GM18526 (cell line): Measurements from ENCODE around the gene GZF1.

Experiments
- POLR2A ChIP-seq: IDR thresholded peaks from 3 replicates; pipeline ENCODE4 v1.6.1; 2011; ENCODE audit not compliant: insufficient read length; ENCODE audit errors: extremely low read depth

The GZF1 gene

DNA sequence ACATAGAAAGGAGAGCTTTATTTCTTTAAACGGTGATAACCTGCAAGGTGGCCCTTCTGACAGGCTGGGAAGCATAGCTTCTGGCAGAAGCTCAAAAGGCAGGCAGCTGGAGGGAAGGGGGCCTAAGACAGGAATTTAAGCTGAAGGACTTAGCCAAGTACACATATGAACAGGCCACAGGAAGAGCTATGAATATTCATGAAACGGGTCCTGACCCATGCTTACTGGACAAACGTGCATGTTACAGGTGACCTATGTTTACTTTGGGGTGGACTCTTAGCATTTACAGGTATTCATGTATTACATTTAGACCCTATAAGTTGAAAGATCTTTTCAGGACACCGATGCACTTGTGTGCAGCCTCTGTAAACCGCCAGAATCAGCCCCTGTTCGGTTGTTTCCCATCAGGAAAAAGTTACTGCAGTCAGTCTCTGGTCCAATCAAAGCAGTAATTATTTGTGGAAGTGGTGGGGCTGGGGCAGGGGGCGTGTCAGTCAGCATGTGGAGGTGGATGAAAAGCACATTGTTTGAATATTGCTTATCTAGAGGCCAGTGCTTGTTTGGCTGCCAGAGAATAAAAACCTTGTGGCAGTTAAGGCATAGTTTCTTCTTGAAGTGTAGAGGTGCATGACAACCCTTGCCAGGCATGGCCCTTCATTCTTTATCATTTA, 2.9 kb upstream of the GZF1 start:
- TF ChIP-seq POLR2A = no peak

DNA sequence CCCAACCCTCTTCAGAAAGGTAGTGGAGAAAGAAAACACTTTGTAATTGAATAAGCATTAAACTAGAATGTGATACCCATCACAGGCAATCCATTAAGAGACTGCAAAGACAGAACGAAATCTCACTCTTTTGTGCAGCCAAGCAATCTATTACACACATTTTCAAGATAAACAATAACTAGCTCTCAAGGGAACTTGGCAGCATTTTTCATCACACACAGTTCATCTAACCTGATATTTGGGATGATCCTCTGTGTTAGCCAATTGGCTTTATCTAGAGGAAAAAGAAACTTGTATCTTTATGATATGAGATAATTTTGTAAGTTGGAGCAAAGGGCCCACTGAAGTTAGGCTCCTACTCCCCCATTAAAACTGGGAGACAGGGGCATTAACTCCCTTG, 1.5 kb upstream of the GZF1 start:
- no peak for TF ChIP-seq POLR2A

DNA sequence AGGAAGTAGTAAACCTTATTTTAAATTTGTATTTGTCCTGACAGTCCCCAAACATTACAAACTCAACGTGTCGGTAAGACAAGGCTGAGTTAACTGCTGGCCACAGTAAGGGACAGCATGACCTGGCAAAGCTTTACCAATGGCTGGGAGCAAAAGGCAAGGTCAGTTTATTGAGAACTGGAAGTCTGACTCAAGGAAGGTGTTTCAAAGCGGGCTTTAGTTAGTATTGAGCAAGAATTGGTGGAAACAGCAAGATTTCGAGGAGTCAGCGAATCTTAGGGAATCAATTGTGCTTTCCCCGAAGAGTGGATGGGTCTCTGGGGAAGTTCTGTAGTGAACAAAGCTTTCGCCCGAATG, 885 bp upstream of the GZF1 start:
- TF ChIP-seq POLR2A = no peak

DNA sequence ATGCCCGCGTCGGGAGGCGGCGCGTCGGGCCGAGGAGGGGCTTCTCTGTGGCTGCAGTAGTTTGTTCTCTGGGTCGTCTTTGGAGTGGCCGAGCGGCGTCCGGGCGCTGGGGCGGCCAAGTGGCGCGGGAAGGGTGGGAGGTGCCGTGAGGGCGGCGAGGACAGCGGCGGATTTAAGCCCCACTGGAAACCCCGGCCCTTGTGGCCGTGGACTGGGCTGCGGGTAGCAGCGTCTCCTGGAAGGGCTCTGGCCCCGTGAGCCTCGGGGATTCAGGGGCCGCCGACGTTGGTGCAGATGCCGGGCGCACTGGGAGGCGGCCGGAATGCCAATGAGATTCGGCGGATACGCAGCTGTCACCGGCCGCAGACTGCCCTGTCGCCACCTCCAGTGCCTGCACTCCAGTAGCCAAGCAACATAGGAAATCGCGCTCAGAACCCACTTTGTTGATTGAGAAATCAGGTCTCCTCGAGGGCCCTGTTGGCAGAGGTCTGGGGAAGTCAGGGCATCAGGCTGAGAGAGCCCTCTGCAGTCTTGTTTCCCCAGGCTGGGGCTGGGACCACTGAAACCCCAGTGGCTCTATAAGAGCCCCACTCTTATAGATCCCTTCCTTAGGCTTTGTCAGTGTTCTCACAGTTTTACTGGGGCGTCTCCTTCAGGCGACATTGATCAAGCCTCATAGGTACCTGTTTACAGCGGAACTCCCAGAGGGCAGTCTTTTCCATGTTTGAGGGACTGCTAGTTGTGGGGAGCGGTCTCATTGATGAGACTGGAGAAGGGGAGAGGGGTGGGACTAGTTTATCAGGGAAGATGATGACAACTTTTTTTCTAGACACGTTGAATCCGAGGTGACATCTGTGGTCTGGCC, 642 bp downstream of the GZF1 start:
- no peak for TF ChIP-seq POLR2A

DNA sequence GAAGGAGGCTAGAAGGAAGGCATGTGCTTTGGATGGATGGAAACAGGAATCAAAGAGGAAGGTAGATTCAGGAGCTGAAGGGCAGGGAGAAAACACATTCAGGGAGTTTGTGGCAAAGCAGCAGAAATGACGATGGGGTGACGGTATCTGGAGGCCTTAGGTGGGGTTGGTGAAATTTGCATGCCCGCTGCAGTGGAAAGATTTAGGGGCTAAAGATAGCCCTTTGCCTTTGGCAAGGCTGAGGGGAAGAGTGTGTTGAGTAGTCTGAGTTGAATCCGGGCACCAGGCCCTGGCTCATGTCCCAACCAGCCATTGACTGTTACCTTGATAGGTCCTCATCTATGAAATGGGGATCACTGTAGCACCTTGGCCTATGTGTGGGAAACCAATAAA, 1.3 kb downstream of the GZF1 start:
- no peak for TF ChIP-seq POLR2A

DNA sequence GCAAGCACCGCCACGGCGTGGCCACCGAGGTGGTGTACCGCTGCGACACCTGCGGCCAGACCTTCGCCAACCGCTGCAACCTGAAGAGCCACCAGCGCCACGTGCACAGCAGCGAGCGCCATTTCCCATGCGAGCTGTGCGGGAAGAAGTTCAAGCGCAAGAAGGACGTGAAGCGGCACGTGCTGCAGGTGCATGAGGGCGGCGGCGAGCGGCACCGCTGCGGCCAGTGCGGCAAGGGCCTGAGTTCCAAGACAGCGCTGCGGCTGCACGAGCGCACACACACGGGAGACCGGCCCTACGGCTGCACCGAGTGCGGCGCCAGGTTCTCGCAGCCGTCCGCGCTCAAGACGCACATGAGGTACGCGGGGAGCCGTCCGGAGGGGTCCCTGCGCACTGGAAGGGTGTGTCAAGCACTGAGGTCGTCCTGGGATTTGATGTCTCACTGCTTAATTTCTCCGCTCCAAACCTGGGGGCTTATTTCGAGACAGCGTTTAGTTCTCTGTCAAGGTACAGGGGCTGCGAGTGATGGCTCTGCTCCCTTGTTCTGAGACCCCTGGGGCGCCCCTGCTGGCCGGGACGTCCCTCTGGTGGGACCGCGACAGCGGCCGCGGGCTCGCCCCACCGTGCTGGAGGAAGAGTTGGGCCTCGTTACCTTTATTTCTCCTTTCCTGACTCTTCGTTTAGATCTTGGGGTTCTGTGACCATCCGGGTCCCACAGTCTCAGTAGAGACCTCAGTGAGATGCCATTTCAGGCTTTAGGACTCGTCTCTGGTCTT, 3.6 kb downstream of the GZF1 start:
- TF ChIP-seq POLR2A = no peak

DNA sequence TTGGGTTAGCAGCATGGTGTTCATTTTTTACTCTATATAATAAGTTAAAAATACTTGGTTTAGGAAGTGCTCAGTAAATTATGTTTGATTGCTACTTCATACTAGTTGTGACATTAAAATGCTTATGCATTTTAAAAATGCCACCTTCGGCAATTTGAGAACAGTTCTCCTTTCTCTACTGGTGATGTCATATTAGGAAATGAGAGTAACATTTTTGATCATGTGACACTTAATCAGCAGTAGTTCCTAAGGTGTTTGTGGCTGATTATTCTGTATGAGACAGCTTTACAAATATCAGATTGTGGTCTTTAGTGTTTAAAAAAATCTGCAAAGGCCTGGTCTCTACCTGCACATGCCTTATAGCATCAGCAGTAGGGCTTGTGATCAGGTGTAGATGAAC, 4.4 kb downstream of the GZF1 start:
- TF ChIP-seq POLR2A = no peak

DNA sequence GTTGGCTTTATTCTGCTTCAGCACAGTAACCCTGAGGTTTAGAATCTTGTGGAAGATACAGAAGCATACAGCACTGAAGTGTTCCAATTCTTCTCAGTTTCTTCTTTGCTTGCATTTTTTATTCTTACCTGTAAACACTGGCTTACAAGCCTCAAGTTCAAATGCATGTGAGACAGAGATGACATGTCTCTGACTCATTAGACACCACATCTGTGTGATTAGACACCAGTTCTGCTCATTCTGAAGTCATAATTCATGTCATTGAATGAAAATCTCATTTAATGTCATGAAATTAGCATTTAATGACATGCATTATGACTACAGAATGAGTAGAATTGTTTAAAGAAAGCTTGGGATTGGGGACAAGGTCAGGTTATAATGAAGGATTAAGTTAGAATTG, 5.8 kb downstream of the GZF1 start:
- TF ChIP-seq POLR2A = no peak

DNA sequence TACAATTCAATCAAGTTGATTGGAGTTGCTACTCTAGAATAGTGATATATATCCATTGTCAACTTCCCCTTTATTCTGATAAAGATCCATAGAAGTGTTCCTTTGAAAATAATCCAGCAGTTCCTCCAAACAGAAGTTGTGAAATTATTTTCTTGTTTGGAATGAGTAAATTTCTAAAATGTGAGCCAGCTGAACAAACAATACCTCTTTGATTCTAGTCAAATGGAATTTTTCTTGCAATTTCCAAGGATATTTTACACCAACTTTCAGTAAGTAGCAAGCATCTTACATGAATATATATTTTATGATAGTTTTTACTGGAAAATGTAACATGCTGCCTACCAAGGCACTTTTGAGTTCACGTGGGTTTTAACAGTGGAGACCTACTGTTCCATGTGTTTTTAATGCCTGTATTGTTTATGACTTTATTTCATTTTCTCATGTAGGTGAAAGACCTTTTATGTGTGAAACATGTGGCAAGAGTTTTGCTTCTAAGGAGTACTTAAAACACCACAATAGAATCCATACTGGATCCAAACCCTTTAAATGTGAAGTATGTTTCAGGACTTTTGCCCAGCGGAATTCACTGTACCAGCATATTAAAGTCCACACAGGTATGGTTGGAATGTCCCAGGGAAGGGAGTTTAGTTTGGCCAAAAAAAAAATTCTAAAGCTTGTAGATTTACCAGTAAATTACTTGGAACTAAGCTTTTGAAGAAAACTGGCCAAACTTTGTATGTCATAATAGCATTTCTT, 6.5 kb downstream of the GZF1 start:
- no peak for TF ChIP-seq POLR2A

DNA sequence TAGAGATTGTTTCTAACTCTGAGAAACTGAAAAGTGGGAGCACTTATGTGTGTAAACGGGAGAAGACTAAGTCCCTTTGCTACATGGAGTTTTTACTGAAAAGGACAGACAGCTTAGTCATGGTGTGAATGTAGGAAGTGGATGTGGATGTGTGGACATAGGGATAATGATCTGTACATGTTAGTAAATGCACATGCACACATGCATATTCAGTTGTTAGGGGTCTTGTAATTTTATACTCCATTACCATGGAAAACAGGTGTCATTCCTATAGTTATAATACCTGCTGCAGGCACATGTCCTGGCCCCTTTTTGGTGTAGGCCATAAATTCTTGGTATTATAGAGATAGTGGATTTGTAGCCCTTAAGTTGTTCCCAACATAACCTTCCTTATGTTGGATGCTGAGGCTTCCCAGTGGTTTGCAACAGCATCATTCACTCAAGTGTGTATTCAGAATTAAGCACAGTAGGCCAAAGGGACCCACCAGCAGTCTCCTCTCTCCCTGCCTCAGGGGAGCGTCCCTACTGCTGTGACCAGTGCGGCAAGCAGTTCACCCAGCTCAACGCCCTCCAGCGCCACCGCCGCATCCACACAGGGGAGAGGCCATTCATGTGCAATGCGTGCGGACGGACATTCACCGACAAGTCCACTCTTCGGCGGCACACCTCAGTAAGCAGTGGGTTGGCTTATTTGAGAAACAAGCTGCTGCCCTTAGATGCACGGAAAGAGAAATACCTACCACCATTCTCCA, 7.3 kb downstream of the GZF1 start:
- no peak for TF ChIP-seq POLR2A

DNA sequence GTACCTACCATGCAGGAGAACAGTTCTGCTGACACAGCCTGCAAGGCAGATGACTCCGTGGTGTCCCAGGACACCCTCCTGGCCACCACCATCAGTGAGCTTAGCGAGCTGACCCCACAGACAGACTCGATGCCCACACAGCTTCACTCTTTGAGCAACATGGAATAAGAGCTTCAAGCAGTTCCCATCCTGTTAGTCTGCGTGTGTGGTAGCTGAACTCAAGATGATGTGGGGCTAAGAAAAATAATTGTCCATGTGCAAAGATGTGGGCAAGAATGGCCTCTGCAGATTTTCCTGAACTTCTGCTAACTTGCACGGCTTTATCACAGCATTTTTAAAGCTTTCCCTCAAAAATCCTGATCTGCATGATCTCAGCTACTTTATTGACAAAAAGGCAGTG, 8.3 kb downstream of the GZF1 start:
- no peak for TF ChIP-seq POLR2A

DNA sequence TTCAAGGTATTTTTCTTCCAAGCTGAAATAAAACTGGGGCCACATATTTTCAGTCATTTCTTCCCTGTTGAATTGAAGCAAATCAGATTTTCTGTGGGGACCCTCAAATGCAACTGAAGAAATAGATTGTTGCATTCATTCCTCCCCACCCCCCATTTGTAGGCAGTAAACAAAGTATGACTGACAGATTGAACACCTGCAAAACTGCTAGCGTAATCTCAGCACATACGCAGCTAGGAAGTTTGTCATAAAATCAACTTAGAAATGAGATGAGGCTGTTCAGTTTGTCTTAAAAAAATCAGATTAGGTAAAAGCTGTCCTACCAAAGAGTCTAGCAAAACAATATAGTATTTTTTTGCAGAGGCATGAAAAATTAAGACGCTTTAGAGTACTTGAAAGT, 8.9 kb downstream of the GZF1 start:
- TF ChIP-seq POLR2A = no peak

DNA sequence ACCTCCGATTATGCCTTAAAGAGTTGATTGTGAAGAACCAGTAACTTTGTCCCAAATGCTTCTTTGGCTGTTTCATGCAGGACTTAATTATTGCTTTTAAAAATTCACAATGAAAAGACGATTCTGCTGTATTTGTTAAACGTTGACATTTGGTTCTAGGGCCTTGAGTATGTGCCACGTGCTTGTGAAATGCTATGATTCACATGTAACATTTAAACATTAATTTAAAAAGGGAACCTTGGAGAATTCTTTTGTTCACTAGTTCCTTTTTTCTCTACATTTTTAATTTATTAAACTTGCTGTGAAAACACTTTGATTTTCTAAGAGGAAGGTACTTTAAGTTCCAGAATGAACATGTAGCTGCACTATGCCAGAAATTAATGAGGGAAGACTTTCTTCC, 9.5 kb downstream of the GZF1 start:
- no peak for TF ChIP-seq POLR2A

DNA sequence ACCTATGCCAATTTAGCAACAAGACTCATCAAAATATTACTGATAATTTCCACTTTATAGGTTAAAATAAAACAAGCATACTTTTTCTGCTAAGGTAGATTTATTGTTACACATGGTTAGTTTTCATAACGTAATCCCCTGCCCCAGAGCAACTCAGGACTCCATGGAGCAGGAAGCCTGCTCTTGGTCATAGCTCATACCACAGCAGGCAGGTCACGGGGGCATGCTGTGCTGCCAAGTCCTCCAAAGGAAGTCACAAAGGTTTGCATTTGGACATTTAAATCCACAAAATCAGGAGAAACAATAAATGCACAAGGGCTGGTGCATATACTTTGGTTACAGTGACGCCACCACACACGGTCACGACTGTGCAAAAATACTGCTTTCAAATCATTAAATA, 12.5 kb downstream of the GZF1 start:
- no peak for TF ChIP-seq POLR2A

DNA sequence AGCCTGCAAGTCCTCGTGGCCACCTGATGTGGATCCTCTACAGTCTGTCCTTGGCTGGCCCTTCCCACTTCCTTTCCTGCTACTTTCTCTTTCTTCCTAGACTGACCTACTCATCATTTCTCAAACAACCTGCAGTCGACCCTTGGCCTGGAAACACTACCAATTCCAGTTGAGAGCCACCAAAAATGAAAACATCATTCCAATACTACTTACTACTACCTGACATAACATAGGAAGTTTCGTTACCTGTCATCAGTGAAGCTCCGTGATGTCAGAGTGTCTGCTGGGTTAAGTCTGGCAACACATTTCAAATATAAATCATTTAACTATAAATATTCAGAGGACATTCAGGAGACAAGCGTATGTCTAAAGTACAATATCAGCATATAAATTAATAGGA, 13.8 kb downstream of the GZF1 start:
- no peak for TF ChIP-seq POLR2A

DNA sequence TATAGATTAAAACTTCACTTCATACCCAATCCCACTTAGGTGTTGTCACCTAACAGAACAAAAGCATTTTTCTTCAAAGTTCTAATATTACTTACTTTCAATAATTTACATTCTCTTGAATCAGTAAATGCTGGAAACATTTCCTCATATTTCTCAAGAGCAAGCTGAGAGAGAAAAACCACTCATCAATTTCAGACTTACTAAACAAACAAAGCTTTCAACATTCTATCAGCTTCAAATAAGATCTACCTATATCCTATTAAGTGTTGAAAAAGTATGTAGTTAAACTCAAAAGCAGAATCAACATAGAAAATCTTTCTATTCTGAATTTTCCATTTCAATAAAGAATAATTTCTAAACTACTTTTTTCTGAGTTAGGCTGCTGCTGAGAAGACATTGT, 17.8 kb downstream of the GZF1 start:
- TF ChIP-seq POLR2A = no peak
